Trophoblast cell (in vitro differentiated cells and primary cell): ENCODE data around the gene FMO1.

ENCODE experiments used
- DNase-seq, 2 donors: peaks; one replicate each; pipeline ENCODE4 v3.0.0-alpha.2; 2016
- H2AFZ ChIP-seq: 2 replicates; pipeline ENCODE4 v1.6.1; 2013; ENCODE audit warnings: low read length, moderate library complexity, mild to moderate bottlenecking; ENCODE audit not compliant: insufficient read depth, poor library complexity
- H2AK5ac ChIP-seq: 2 replicates; pipeline ENCODE4 v1.6.1; 2013; ENCODE audit warnings: mild to moderate bottlenecking, low read length
- H2BK120ac ChIP-seq: 2 replicates; pipeline ENCODE4 v1.6.1; 2013; ENCODE audit warnings: low read length, mild to moderate bottlenecking, moderate library complexity; ENCODE audit not compliant: insufficient read depth, poor library complexity
- H2BK12ac ChIP-seq: 2 replicates; pipeline ENCODE4 v1.6.1; 2013; ENCODE audit warnings: mild to moderate bottlenecking, low read length, moderate library complexity
- H2BK5ac ChIP-seq: 2 replicates; pipeline ENCODE4 v1.6.1; 2013; ENCODE audit warnings: low read length, low read depth, moderate library complexity, mild to moderate bottlenecking; ENCODE audit not compliant: poor library complexity
- H3K14ac ChIP-seq: 2 replicates; pipeline ENCODE4 v1.6.1; 2013; ENCODE audit warnings: mild to moderate bottlenecking, low read length
- H3K18ac ChIP-seq: 2 replicates; pipeline ENCODE4 v1.6.1; 2013; ENCODE audit warnings: mild to moderate bottlenecking, low read length
- H3K23ac ChIP-seq: 2 replicates; pipeline ENCODE4 v1.6.1; 2013; ENCODE audit warnings: low read length
- H3K27ac ChIP-seq: 2 replicates; pipeline ENCODE4 v1.5.1; 2013; ENCODE audit warnings: low read depth, mild to moderate bottlenecking, inconsistent platforms, low read length, moderate library complexity
- H3K27me3 ChIP-seq: 2 replicates; pipeline ENCODE4 v1.6.1; 2013; ENCODE audit warnings: inconsistent platforms, mild to moderate bottlenecking, low read length, moderate library complexity; ENCODE audit not compliant: insufficient read depth
- H3K36me3 ChIP-seq, 2 experiments: 1 replicate in 1 of 2; 2 replicates in 1 of 2; pipeline ENCODE4 v1.6.1; 2013; ENCODE audit warnings: low read length in 2 of 2, mild to moderate bottlenecking in 2 of 2, moderate library complexity in 1 of 2; ENCODE audit not compliant: insufficient read depth in 2 of 2, control insufficient read depth in 1 of 2
- H3K4ac ChIP-seq: 2 replicates; pipeline ENCODE4 v1.6.1; 2013; ENCODE audit warnings: low read depth, mild to moderate bottlenecking, low read length, moderate library complexity
- H3K4me1 ChIP-seq, 2 experiments: 1 replicate in 1 of 2; 2 replicates in 1 of 2; pipeline ENCODE4 v1.6.1; 2013; ENCODE audit warnings: low read length in 2 of 2, mild to moderate bottlenecking in 2 of 2, moderate library complexity in 1 of 2; ENCODE audit not compliant: insufficient read depth in 2 of 2, control insufficient read depth in 1 of 2
- H3K4me2 ChIP-seq: 2 replicates; pipeline ENCODE4 v1.6.1; 2013; ENCODE audit warnings: inconsistent platforms, mild to moderate bottlenecking, low read length, moderate library complexity
- H3K4me3 ChIP-seq: 2 replicates; pipeline ENCODE4 v1.5.1; 2013; ENCODE audit warnings: mild to moderate bottlenecking, low read depth, low read length, inconsistent platforms
- H3K79me1 ChIP-seq: one replicate; pipeline ENCODE4 v1.6.1; 2013; ENCODE audit warnings: low read length
- H3K79me2 ChIP-seq: 2 replicates; pipeline ENCODE4 v1.6.1; 2013; ENCODE audit warnings: low read length, mild to moderate bottlenecking; ENCODE audit not compliant: control insufficient read depth, insufficient read depth, poor library complexity
- H3K9ac ChIP-seq: 2 replicates; pipeline ENCODE4 v1.6.1; 2013; ENCODE audit warnings: mild to moderate bottlenecking, low read length
- H3K9me3 ChIP-seq: 2 replicates; pipeline ENCODE4 v1.6.1; 2013; ENCODE audit warnings: low read depth, mild to moderate bottlenecking, control low read depth, inconsistent platforms, low read length; ENCODE audit not compliant: insufficient read depth
- H4K12ac ChIP-seq: 2 replicates; pipeline ENCODE4 v1.6.1; 2013; ENCODE audit warnings: low read depth, mild to moderate bottlenecking, low read length, moderate library complexity
- H4K8ac ChIP-seq: 2 replicates; pipeline ENCODE4 v1.6.1; 2013; ENCODE audit warnings: low read depth, mild to moderate bottlenecking, low read length, moderate library complexity
- H4K91ac ChIP-seq: one replicate; pipeline ENCODE4 v1.6.1; 2013; ENCODE audit warnings: low read depth, mild to moderate bottlenecking, low read length, moderate library complexity
- WGBS: extraction: QIAGEN DNeasy Blood & Tissue Kit; methylation state at CpG from one replicate; pipeline ENCODE4 v1.1.7; 2013; ENCODE audit warnings: missing lambda C conversion rate; ENCODE audit not compliant: insufficient read length, insufficient coverage; ENCODE audit errors: extremely low coverage; 5-methylcytosine and 5-hydroxymethylcytosine counted together

The FMO1 gene

GRCh38 chr1:171266930-171267329, 18.6 kb downstream of the FMO1 start:
- no peaks in the 10 kb centered on the region for H3K4me1 ChIP-seq
- no peak overlapping the region for H3K18ac ChIP-seq
- no CpG with 5 or more reads among the region's 4 CpGs for WGBS
- H2AFZ ChIP-seq, result no peak overlapping the region
- no peak overlapping the region for H2BK5ac ChIP-seq
- no peak overlapping the region for H3K4me2 ChIP-seq
- H3K27ac ChIP-seq, result no peak overlapping the region
- H2AK5ac ChIP-seq, result no peak overlapping the region
- H4K8ac ChIP-seq, result no peak overlapping the region
- no peak overlapping the region for H3K4me3 ChIP-seq
- no peak overlapping the region for H4K12ac ChIP-seq
- no peak overlapping the region for H3K4ac ChIP-seq
- H3K14ac ChIP-seq, result no peak overlapping the region
- DNase-seq, result no peak
- no peak overlapping the region for H2BK12ac ChIP-seq
- H3K9me3 ChIP-seq, result peaks cover 1% of the 10 kb centered on the region
- no peak overlapping the region for H4K91ac ChIP-seq
- no peak overlapping the region for H3K9ac ChIP-seq
- H3K79me2 ChIP-seq, result no peaks in the 10 kb centered on the region
- H3K36me3 ChIP-seq, result no peaks in the 10 kb centered on the region
- no peaks in the 10 kb centered on the region for H3K79me1 ChIP-seq
- no peak overlapping the region for H3K23ac ChIP-seq
- H2BK120ac ChIP-seq, result no peak overlapping the region
- H3K27me3 ChIP-seq, result no peaks in the 10 kb centered on the region

- H3K4ac ChIP-seq, result no peak overlapping the region
- no peak overlapping the region for H3K4me3 ChIP-seq
- no peak overlapping the region for H4K8ac ChIP-seq
- no peak overlapping the region for H4K12ac ChIP-seq
- no peak overlapping the region for H2AFZ ChIP-seq
- no peak overlapping the region for H2BK120ac ChIP-seq
- no peaks in the 10 kb centered on the region for H3K79me2 ChIP-seq
- H3K23ac ChIP-seq, result no peak overlapping the region
- H4K91ac ChIP-seq, result no peak overlapping the region
- H3K9ac ChIP-seq, result no peak overlapping the region
- H3K27me3 ChIP-seq, result no peaks in the 10 kb centered on the region
- peak; percentile 25 to 87 for DNase-seq
- H3K27ac ChIP-seq, result no peak overlapping the region
- H3K4me1 ChIP-seq, result no peaks in the 10 kb centered on the region
- H3K18ac ChIP-seq, result no peak overlapping the region
- H3K14ac ChIP-seq, result no peak overlapping the region
- H2BK5ac ChIP-seq, result no peak overlapping the region
- no peaks in the 10 kb centered on the region for H3K79me1 ChIP-seq
- no peak overlapping the region for H2BK12ac ChIP-seq
- H3K9me3 ChIP-seq, result peaks cover 1% of the 10 kb centered on the region
- WGBS, result no CpG with 5 or more reads among the region's 1 CpG
- no peak overlapping the region for H2AK5ac ChIP-seq
- no peaks in the 10 kb centered on the region for H3K36me3 ChIP-seq
- H3K4me2 ChIP-seq, result no peak overlapping the region
These were observed 19.1 kb downstream of the FMO1 start for GRCh38 chr1:171267391-171267790.

- Histone ChIP-seq H4K12ac (no peak overlapping the region), H3K4me2 (no peak overlapping the region), H4K8ac (no peak overlapping the region), H3K79me2 (no peaks in the 10 kb centered on the region), H2BK120ac (no peak overlapping the region), H3K27ac (no peak overlapping the region), H3K9me3 (no peaks in the 10 kb centered on the region), H3K79me1 (no peaks in the 10 kb centered on the region), H3K18ac (no peak overlapping the region), H3K23ac (no peak overlapping the region), H3K4me3 (no peak overlapping the region), H3K36me3 (no peaks in the 10 kb centered on the region), H4K91ac (no peak overlapping the region), H2BK5ac (no peak overlapping the region), H3K9ac (no peak overlapping the region), H2AK5ac (no peak overlapping the region), H3K27me3 (no peaks in the 10 kb centered on the region), H2BK12ac (no peak overlapping the region), H3K14ac (no peak overlapping the region), H2AFZ (no peak overlapping the region), H3K4me1 (no peaks in the 10 kb centered on the region), H3K4ac (no peak overlapping the region)
- WGBS, result no CpG with 5 or more reads among the region's 2 CpGs
- DNase-seq, result no peak
These were observed 22.5 kb downstream of the FMO1 start for GRCh38 chr1:171270806-171271205.

DNA sequence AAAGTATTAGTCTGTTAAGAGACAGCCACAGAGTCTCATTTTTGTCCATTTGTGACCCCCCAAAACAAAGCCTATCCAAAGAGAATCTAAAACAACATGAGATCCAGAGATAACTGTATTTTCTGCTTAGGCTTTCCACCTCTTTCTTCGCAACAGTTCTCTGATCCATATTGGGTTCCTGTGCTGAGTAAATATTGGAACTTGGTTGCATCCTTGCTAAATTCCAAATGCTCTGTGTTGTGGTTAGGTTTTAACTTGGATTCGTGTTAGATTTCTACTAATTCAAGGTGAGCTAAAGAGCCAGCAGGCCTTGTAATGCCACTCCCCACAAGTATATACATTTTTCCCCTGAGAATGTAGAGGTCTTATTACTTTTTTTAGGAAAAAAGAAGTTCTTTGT, 29.2 kb downstream of the FMO1 start:
- no peak for DNase-seq

More for the DNA sequence above, 29.2 kb downstream of the FMO1 start:
- Histone ChIP-seq H3K14ac (no peak overlapping the region), H3K27ac (no peak overlapping the region), H4K12ac (no peak overlapping the region), H3K9me3 (no peaks in the 10 kb centered on the region), H3K4me3 (no peak overlapping the region), H3K36me3 (no peaks in the 10 kb centered on the region), H3K27me3 (no peaks in the 10 kb centered on the region), H3K4me2 (no peak overlapping the region), H2AFZ (no peak overlapping the region), H3K79me2 (no peaks in the 10 kb centered on the region), H3K4me1 (peaks cover 0 to 3% of the 10 kb centered on the region in 2 experiments), H3K9ac (no peak overlapping the region), H2BK5ac (no peak overlapping the region), H4K8ac (no peak overlapping the region), H3K23ac (no peak overlapping the region), H2BK12ac (no peak overlapping the region), H3K18ac (no peak overlapping the region), H3K79me1 (no peaks in the 10 kb centered on the region), H2AK5ac (no peak overlapping the region), H3K4ac (no peak overlapping the region), H4K91ac (no peak overlapping the region), H2BK120ac (no peak overlapping the region)
- WGBS, result no CpG with 5 or more reads among the region's 2 CpGs
